SK-N-MC (cell line): ENCODE measurements around the gene ITGA1.

ENCODE experiments used
- EZH2 ChIP-seq: fragments of 200-600 bp; sonication (generic); IDR thresholded peaks from one replicate; pipeline ENCODE4 v1.6.1; 2017; ENCODE audit warnings: antibody characterized with exemption
- POLR2AphosphoS5 ChIP-seq: IDR thresholded peaks from 2 replicates; pipeline ENCODE4 v1.6.1; 2012; ENCODE audit warnings: mild to moderate bottlenecking, low read depth, low read length, borderline replicate concordance

- TF ChIP-seq POLR2AphosphoS5 (no peak), EZH2 (no peak)
Observed at GRCh38 chr5:52743529-52743928, 44.2 kb upstream of the ITGA1 start.
